G401 (cell line): ENCODE measurements around the gene B3GNT3. TPM values are rescaled to one million over a fixed set of nuclear protein-coding genes. Genes with fewer than 3 reads are reported as not detected.

ENCODE experiments used
- DNase-seq: peaks from one replicate; pipeline ENCODE4 v3.0.0-alpha.2; 2015; ENCODE audit warnings: low spot score
- in situ Hi-C: cut with HindIII; loops from 2 replicates; pipeline ENCODE4 v1.10.0; 2016; ENCODE audit warnings: low sequenced_read_pairs, mixed read lengths
- total RNA-seq: library from RNA; depleted of rRNA; stranded (reverse); fragments of >200 nt; shearing (Covaris generic); gene quantifications from 2 replicates; pipeline ENCODE4 v1.2.3, GENCODE V29; 2014; rRNA removed

Gene B3GNT3, protein sequence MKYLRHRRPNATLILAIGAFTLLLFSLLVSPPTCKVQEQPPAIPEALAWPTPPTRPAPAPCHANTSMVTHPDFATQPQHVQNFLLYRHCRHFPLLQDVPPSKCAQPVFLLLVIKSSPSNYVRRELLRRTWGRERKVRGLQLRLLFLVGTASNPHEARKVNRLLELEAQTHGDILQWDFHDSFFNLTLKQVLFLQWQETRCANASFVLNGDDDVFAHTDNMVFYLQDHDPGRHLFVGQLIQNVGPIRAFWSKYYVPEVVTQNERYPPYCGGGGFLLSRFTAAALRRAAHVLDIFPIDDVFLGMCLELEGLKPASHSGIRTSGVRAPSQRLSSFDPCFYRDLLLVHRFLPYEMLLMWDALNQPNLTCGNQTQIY
- not detected in 2 replicates for total RNA-seq

GRCh38 chr19:17794731-17795494 lies at the start of gene B3GNT3:
Gene B3GNT3 (plus strand): TSS chr19:17795138. CDS start chr19:17807808, 12,670 bp downstream.
- DNase-seq: no peak
- in situ Hi-C loops: no loop called here

GRCh38 chr19:17747205-17748098 lies 47.5 kb upstream of the B3GNT3 start:
- in situ Hi-C loops: no loop called here
- peak; percentile 98 for DNase-seq

DNA sequence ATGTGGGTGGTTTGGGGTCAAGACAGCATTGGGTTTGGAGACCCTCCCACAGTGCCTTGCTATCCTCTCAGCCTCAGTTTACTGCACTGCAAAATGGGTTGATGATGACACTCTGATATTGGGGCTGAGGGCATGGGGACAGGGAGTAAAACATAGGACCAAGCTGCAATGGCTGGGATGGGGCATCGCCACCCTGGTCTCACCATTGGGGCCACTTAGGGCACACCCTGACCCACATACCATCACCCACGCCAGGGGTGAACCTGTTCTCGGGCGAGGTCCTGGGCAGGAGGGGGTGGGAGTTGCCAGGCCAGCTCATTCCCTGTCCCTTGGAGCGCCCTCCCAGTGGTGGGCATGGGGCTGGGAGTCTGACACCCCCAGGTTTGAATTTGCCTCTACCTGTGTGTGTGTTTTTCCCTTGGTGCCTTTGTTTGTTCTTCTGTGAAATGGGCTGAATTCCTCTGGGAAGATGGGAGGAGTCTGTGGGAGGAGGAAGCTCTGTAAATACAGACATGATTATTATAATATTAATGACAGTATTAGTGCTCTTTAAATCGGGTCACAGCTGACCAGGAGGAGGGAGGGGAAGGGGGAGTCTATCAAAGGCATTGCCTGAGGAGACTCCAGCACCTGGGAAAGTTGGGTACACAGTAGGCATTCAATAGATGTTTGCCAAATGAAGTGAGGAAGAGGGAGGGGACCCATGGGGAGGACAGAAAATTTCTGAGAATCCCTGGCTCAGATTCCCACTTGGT lies 45.9 kb upstream of the B3GNT3 start:
- DNase-seq: no peak
- in situ Hi-C loops: no loop called here

GRCh38 chr19:17749912-17750317 lies 45.0 kb upstream of the B3GNT3 start:
- DNase-seq: peak; percentile 30

GRCh38 chr19:17751103-17751911 lies 43.6 kb upstream of the B3GNT3 start, which contains the start of gene FCHO1:
Gene FCHO1 (plus strand): TSS chr19:17751477. CDS start chr19:17755165, 3,688 bp downstream.
- in situ Hi-C loops: no loop called here
- no peak for DNase-seq

More at GRCh38 chr19:17749912-17750317, 45.0 kb upstream of the B3GNT3 start:
- in situ Hi-C loops: no loop called here

DNA sequence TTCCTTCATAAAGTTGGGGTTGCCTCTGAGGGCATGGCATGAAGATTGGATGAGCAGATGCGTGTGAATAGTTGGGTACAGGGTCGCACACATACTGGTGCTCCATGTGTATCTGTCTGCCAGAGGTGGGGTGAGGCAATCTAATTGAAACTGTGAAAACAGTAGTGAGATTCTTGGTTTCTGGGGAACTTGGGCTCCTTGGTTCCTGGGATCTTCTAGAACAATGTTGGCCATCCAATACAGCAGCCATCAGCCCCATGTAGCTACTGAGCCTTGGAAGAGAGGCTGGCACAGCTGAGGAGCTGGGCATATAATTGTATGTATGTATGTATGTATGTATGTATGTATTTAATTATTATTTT lies 43.0 kb upstream of the B3GNT3 start:
- in situ Hi-C loops: no loop called here
- no peak for DNase-seq

- in situ Hi-C loops: no loop called here
- DNase-seq: no peak
These were observed 41.9 kb upstream of the B3GNT3 start for GRCh38 chr19:17752865-17753639.

- in situ Hi-C loops: no loop called here
- no peak for DNase-seq
These were observed 41.0 kb upstream of the B3GNT3 start for GRCh38 chr19:17753976-17754375.

GRCh38 chr19:17754634-17755442 lies 40.1 kb upstream of the B3GNT3 start:
- in situ Hi-C loops: no loop called here
- no peak for DNase-seq

DNA sequence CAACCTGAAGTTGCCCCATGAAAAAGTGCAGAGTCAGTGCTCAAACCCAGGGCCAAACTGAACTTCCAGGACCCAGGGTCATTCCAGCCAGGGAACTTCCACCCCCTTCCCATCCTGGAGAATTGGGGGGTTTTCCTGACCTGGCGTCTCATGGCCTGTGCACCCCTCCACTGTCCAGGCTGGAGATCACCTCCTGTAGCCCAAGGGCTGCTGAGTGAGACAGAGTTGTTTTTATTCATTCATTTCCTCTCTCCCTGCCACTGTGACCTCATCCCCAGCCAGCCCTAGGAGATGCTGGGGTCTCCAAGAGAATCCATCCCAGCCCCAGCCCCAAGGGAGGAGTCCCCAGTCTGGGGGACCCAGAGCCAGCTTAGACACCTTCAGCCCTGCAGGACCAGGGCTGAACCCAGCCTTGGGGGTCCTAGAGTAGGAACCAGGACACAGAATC lies 39.5 kb upstream of the B3GNT3 start:
- no peak for DNase-seq
- in situ Hi-C loops: no loop called here

- peak; percentile 62 for DNase-seq
- in situ Hi-C loops: no loop called here
These were observed 38.8 kb upstream of the B3GNT3 start for GRCh38 chr19:17755977-17756670.

- in situ Hi-C loops: no loop called here
- DNase-seq: peak; percentile 58
These were observed 37.8 kb upstream of the B3GNT3 start for GRCh38 chr19:17757125-17757524.

DNA sequence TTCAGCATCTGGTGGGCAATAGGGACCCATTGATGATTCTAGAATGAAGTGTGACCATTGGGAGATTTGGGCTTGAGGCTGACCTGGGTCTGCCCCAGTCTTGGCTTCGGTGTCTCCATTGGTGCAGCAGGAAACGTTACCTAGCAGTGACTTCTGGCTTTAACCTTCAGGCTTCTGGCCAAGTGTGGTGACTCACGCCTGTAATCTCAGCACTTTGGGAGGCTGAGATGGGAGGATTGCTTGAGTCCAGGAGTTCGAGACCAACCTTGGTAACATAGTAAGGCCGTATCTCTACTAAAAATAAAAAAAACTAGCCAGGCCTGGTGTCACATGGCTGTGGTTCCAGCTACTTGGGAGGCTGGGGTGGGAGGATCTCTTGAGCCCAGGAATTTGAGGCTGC lies 36.4 kb upstream of the B3GNT3 start:
- in situ Hi-C loops: no loop called here

GRCh38 chr19:17761148-17761547 lies 33.8 kb upstream of the B3GNT3 start:
- no peak for DNase-seq
- in situ Hi-C loops: no loop called here

More for the DNA sequence above, 36.4 kb upstream of the B3GNT3 start:
- no peak for DNase-seq

DNA sequence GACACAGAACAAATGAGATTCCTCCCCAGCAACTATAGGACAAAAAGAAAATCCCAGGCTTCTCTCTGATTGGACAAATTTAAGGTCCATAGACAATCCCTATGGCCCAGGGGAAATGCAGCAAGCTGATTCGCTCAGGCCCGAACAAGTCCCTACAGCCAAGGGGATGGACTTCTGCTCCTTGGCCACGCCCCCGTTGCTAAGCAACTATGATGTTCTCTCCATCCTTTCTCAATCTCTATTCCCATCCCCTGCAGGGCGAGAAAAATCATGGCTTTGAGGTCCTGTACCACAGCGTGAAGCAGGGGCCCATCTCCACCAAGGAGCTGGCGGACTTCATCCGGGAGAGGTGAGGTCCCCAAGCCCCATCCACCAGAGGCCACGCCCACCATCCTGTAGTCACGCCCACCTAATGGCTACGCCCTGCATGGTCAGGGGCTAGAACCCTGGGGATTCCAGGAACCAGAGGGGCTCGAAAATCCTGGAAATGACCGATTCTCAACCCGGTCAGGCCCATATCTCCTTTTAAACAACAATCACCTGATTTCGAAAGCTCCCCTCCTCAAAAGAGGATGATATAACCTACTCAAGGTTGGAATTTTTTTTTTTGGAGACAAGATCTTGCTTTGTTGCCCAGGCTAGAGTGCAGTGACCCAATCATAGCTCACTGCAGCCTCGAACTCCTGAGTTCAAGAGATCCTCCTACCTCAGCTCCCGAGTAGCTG lies 32.3 kb upstream of the B3GNT3 start:
- peak; percentile 47 for DNase-seq
- in situ Hi-C loops: no loop called here
